Measurements from ENCODE around the gene FRMD5. TPM values are rescaled to one million over a fixed set of nuclear protein-coding genes. Genes with fewer than 3 reads are reported as not detected.
A peak's percentile ranks its signal among the peaks of the same experiment; 100 is the strongest.

Gene FRMD5
- total RNA-seq, 2 donors from 2014 or later, result 25.5 to 52.3 TPM

- no peaks in the 10 kb centered on the region for H3K27me3 ChIP-seq
- no peaks in the 10 kb centered on the region for H3K9me3 ChIP-seq
- no peak for DNase-seq (ENCODE audit: low spot score)
- TF ChIP-seq CTCF (IDR thresholded peaks at IDR 0.05), result peak; percentile 53 to 82
- no peak overlapping the region for H3K27ac ChIP-seq
- no peaks in the 10 kb centered on the region for H3K4me1 ChIP-seq
- no peak overlapping the region for H3K4me3 ChIP-seq
- H3K36me3 ChIP-seq, result no peaks in the 10 kb centered on the region
Measured at GRCh38 chr15:44066211-44066827, 128.8 kb downstream of the FRMD5 start.

- Histone ChIP-seq H3K9me3 (no peaks in the 10 kb centered on the region), H3K4me3 (no peak overlapping the region), H3K27ac (no peak overlapping the region), H3K27me3 (no peaks in the 10 kb centered on the region), H3K36me3 (no peaks in the 10 kb centered on the region), H3K4me1 (no peaks in the 10 kb centered on the region)
- no peak for TF ChIP-seq CTCF (IDR thresholded peaks at IDR 0.05)
- no peak for DNase-seq (ENCODE audit: low spot score)
Measured at GRCh38 chr15:44064706-44065105, 130.4 kb downstream of the FRMD5 start.

- Histone ChIP-seq H3K36me3 (no peaks in the 10 kb centered on the region), H3K27me3 (no peaks in the 10 kb centered on the region), H3K4me1 (no peaks in the 10 kb centered on the region), H3K27ac (no peak overlapping the region), H3K4me3 (no peak overlapping the region), H3K9me3 (no peaks in the 10 kb centered on the region)
- DNase-seq (ENCODE audit: low spot score), result no peak
- TF ChIP-seq CTCF (IDR thresholded peaks at IDR 0.05), result no peak
Measured at GRCh38 chr15:44058126-44058525, 136.9 kb downstream of the FRMD5 start.

GRCh38 chr15:44045661-44046060 is 149.4 kb downstream of the FRMD5 start:
- Histone ChIP-seq H3K9me3 (no peaks in the 10 kb centered on the region), H3K36me3 (no peaks in the 10 kb centered on the region), H3K4me1 (peaks cover 0 to 6% of the 10 kb centered on the region in 2 donors), H3K27me3 (no peaks in the 10 kb centered on the region), H3K27ac (no peak overlapping the region), H3K4me3 (no peak overlapping the region)
- DNase-seq (ENCODE audit: low spot score), result no peak
- no peak for TF ChIP-seq CTCF (IDR thresholded peaks at IDR 0.05)

- no peak for DNase-seq (ENCODE audit: low spot score)
- Histone ChIP-seq H3K4me1 (peaks cover 0 to 6% of the 10 kb centered on the region in 2 donors), H3K9me3 (no peaks in the 10 kb centered on the region), H3K4me3 (no peak overlapping the region), H3K27ac (no peak overlapping the region), H3K27me3 (no peaks in the 10 kb centered on the region), H3K36me3 (no peaks in the 10 kb centered on the region)
- TF ChIP-seq CTCF (IDR thresholded peaks at IDR 0.05), result no peak
Measured at GRCh38 chr15:44045217-44045616, 149.9 kb downstream of the FRMD5 start.

- H3K36me3 ChIP-seq, result no peaks in the 10 kb centered on the region
- peak overlapping the region in 1 of 2 donors; percentile 15 for H3K4me3 ChIP-seq
- no peak for TF ChIP-seq CTCF (IDR thresholded peaks at IDR 0.05)
- peaks cover 0 to 19% of the 10 kb centered on the region in 2 donors for H3K4me1 ChIP-seq
- H3K9me3 ChIP-seq, result no peaks in the 10 kb centered on the region
- peak overlapping the region in 1 of 2 donors; percentile 46 for H3K27ac ChIP-seq
- DNase-seq (ENCODE audit: low spot score), result no peak
- H3K27me3 ChIP-seq, result no peaks in the 10 kb centered on the region
Measured at GRCh38 chr15:44038755-44039191, 156.3 kb downstream of the FRMD5 start.

All from right atrium auricular region (tissue), 2 donors.